Measurements from ENCODE around the gene DAAM2. TPM values are rescaled to one million over a fixed set of nuclear protein-coding genes. Genes with fewer than 3 reads are reported as not detected.

DAAM2 gene
- total and polyA plus RNA-seq, 9 of the 15 experiments (the other 6 are each of a cell fraction or from before 2014, with no cell fraction given), result 0.01 to 0.07 TPM; not detected in 7

- in situ Hi-C loops (cut with MboI) (no loop called here), intact Hi-C loops (cut with micrococcal nuclease) (no loop called here)
- H3K9me3 ChIP-seq (replicated peaks; ENCODE audit: control insufficient read depth, insufficient read depth, low read depth, low read length), result no peaks in the 10 kb centered on the region
- no peak overlapping the region for H3K27ac ChIP-seq (ENCODE audit: extremely low read depth, low read depth, low read length)
- POLR2A ChIA-PET, result interaction anchor here (0.7 kb wide), 1 partner anchor 1795 kb away, joined by 3 read pairs; no protein-coding TSS in a partner anchor
- no peak overlapping the region for H2AFZ ChIP-seq (ENCODE audit: low read depth, low read length)
- ATAC-seq (no peak), FAIRE-seq (no peak), DNase-seq (ENCODE audit: extremely low read depth in 1 of 4, low spot score in 3 of 4) (no peak)
- H3K9me1 ChIP-seq (ENCODE audit: control insufficient read depth, insufficient read depth, low read length), result no peaks in the 10 kb centered on the region
- H3K79me2 ChIP-seq (ENCODE audit: control insufficient read depth, insufficient read depth, low read length), result no peaks in the 10 kb centered on the region
- H3K4me3 ChIP-seq, result no peak overlapping the region
- no peak for TF ChIP-seq IRF2 (CRISPR knock-in tag; IDR thresholded peaks at IDR 0.05)
- TF ChIP-seq CREB3L1 (IDR thresholded peaks at IDR 0.05; ENCODE audit: borderline replicate concordance, low read depth), result no peak
- 0% methylated on average over 2 of the region's 3 CpGs for WGBS (ENCODE audit: insufficient coverage, low coverage, missing lambda C conversion rate)
- H3K36me3 ChIP-seq (ENCODE audit: control insufficient read depth, insufficient read depth, low read length), result no peaks in the 10 kb centered on the region
- no peak overlapping the region for H3K4me2 ChIP-seq (ENCODE audit: insufficient read depth, low read length)
- no TSS peak for BruUV-seq (replicated peaks)
- no peaks in the 10 kb centered on the region for H3K4me1 ChIP-seq (replicated peaks in 1 of 2; ENCODE audit: control insufficient read depth in 2 of 2, insufficient read depth in 2 of 2, low read length in 2 of 2)
- peaks cover 0 to 7% of the 10 kb centered on the region in 2 experiments; a peak in 2 of 5 replicates for H3K27me3 ChIP-seq (ENCODE audit: control insufficient read depth in 2 of 2, insufficient read depth in 2 of 2, low read length in 2 of 2)
- H4K20me1 ChIP-seq (replicated peaks; ENCODE audit: control insufficient read depth, insufficient read depth, low read length), result no peaks in the 10 kb centered on the region
- CTCF ChIA-PET (ENCODE audit: low intra/inter-chr PET ratio), result no interaction called here
- H3K9ac ChIP-seq (ENCODE audit: insufficient read depth in 1 of 2, low read depth in 2 of 2, low read length in 2 of 2), result no peak overlapping the region
These were observed 49.1 kb downstream of the DAAM2 start for GRCh38 chr6:39841291-39841690.

DNA sequence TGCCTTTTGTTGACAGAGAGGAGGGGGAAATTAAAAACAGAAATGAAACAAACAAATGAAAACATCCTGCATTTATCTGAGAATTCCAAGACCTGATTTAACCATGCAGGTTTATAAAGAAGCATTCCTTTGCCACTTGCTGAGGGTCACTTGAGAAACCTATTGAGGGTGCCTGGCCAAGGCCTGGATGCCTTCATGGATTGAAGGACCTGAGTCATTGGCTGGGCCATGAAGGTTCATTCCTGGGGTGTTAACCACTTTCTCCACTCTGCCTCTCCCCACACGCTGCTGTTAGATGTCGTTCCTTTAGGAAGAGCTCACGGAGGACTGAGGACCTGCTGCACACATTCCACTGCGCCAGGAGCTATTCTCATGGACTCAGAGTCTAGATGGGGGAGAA lies 49.7 kb downstream of the DAAM2 start:
- H3K4me2 ChIP-seq (ENCODE audit: insufficient read depth, low read length), result no peak overlapping the region
- H3K27me3 ChIP-seq (ENCODE audit: control insufficient read depth in 2 of 2, insufficient read depth in 2 of 2, low read length in 2 of 2), result peaks cover 0 to 9% of the 10 kb centered on the region in 2 experiments; a peak in 2 of 5 replicates
- H3K9me1 ChIP-seq (ENCODE audit: control insufficient read depth, insufficient read depth, low read length), result no peaks in the 10 kb centered on the region
- CTCF ChIA-PET (ENCODE audit: low intra/inter-chr PET ratio), result no interaction called here
- H3K27ac ChIP-seq (ENCODE audit: extremely low read depth, low read depth, low read length), result no peak overlapping the region
- FAIRE-seq, result no peak
- no peaks in the 10 kb centered on the region for H3K4me1 ChIP-seq (replicated peaks in 1 of 2; ENCODE audit: control insufficient read depth in 2 of 2, insufficient read depth in 2 of 2, low read length in 2 of 2)
- no peaks in the 10 kb centered on the region for H3K36me3 ChIP-seq (ENCODE audit: control insufficient read depth, insufficient read depth, low read length)
- H3K4me3 ChIP-seq, result no peak overlapping the region
- no peak overlapping the region for H2AFZ ChIP-seq (ENCODE audit: low read depth, low read length)
- POLR2A ChIA-PET, result interaction anchor here (0.7 to 0.8 kb wide), 3 partner anchors 21 to 1795 kb away, joined by 3 to 4 read pairs (median 3); no protein-coding TSS in a partner anchor
- DNase-seq (ENCODE audit: extremely low read depth in 1 of 4, low spot score in 3 of 4), result no peak
- 2% methylated on average over 4 of the region's 4 CpGs for WGBS (ENCODE audit: insufficient coverage, low coverage, missing lambda C conversion rate)
- H3K79me2 ChIP-seq (ENCODE audit: control insufficient read depth, insufficient read depth, low read length), result no peaks in the 10 kb centered on the region
- TF ChIP-seq ZNF134 (CRISPR knock-in tag; conservative IDR thresholded peaks at IDR 0.05), result no peak
- TF ChIP-seq, protein P1, sequence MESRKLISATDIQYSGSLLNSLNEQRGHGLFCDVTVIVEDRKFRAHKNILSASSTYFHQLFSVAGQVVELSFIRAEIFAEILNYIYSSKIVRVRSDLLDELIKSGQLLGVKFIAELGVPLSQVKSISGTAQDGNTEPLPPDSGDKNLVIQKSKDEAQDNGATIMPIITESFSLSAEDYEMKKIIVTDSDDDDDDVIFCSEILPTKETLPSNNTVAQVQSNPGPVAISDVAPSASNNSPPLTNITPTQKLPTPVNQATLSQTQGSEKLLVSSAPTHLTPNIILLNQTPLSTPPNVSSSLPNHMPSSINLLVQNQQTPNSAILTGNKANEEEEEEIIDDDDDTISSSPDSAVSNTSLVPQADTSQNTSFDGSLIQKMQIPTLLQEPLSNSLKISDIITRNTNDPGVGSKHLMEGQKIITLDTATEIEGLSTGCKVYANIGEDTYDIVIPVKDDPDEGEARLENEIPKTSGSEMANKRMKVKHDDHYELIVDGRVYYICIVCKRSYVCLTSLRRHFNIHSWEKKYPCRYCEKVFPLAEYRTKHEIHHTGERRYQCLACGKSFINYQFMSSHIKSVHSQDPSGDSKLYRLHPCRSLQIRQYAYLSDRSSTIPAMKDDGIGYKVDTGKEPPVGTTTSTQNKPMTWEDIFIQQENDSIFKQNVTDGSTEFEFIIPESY (CRISPR knock-in tag; IDR thresholded peaks at IDR 0.05), result no peak
- TF ChIP-seq PHF8 (IDR thresholded peaks at IDR 0.05; ENCODE audit: borderline replicate concordance, low read length), result no peak
- TF ChIP-seq ZKSCAN8 (CRISPR knock-in tag; IDR thresholded peaks at IDR 0.05), result no peak
- no peak for TF ChIP-seq NFIX (CRISPR knock-in tag; IDR thresholded peaks at IDR 0.05; ENCODE audit: low read depth)
- no peak for TF ChIP-seq ZBTB1 (CRISPR knock-in tag; IDR thresholded peaks at IDR 0.05; ENCODE audit: borderline replicate concordance, low read depth)
- TF ChIP-seq CBX1 (IDR thresholded peaks at IDR 0.05; ENCODE audit: low read depth), result no peak
- no peak for TF ChIP-seq DACH1 (IDR thresholded peaks at IDR 0.05; ENCODE audit: partially characterized antibody)
- TF ChIP-seq BRD9 (IDR thresholded peaks at IDR 0.05; ENCODE audit: low read depth, partially characterized antibody), result no peak
- in situ Hi-C loops (cut with MboI), result no loop called here
- no TSS peak for BruUV-seq (replicated peaks)
- no peak overlapping the region for H3K9ac ChIP-seq (ENCODE audit: insufficient read depth in 1 of 2, low read depth in 2 of 2, low read length in 2 of 2)
- intact Hi-C loops (cut with micrococcal nuclease), result no loop called here
- no peaks in the 10 kb centered on the region for H3K9me3 ChIP-seq (replicated peaks; ENCODE audit: control insufficient read depth, insufficient read depth, low read depth, low read length)
- no peak for ATAC-seq
- no peaks in the 10 kb centered on the region for H4K20me1 ChIP-seq (replicated peaks; ENCODE audit: control insufficient read depth, insufficient read depth, low read length)
